ENCODE results near the gene CYTH3. TPM values are rescaled to one million over a fixed set of nuclear protein-coding genes. Genes with fewer than 3 reads are reported as not detected.

The CYTH3 gene
- total RNA-seq, 1 experiment from 2014 or later = 29.1 TPM

DNA sequence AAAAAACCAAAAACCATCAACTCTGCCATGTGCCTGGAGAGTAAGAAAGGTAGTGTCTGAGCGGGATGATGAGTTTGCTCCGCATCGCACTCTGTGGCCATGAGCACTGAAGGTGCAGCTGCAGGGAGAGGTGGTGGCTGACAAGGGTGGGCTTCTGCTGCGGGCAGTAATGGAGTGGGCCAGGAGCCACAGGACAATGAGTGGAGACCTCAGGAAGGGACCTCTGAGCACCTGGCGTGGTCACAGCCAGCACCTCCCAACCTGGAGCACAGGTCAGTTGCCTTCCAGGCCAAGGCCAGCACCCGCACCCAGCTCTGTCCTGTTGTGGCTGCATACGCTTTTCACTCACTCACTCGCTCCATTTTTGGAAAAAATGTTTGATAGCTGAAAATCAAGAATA lies 125.8 kb downstream of the CYTH3 start:
- intact Hi-C loops (cut with micrococcal nuclease; ENCODE audit: unreplicated experiment) = no loop called here
- TF ChIP-seq, protein P1, sequence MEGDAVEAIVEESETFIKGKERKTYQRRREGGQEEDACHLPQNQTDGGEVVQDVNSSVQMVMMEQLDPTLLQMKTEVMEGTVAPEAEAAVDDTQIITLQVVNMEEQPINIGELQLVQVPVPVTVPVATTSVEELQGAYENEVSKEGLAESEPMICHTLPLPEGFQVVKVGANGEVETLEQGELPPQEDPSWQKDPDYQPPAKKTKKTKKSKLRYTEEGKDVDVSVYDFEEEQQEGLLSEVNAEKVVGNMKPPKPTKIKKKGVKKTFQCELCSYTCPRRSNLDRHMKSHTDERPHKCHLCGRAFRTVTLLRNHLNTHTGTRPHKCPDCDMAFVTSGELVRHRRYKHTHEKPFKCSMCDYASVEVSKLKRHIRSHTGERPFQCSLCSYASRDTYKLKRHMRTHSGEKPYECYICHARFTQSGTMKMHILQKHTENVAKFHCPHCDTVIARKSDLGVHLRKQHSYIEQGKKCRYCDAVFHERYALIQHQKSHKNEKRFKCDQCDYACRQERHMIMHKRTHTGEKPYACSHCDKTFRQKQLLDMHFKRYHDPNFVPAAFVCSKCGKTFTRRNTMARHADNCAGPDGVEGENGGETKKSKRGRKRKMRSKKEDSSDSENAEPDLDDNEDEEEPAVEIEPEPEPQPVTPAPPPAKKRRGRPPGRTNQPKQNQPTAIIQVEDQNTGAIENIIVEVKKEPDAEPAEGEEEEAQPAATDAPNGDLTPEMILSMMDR (IDR thresholded peaks at IDR 0.05; ENCODE audit: insufficient read depth in 1 of 2, low read depth in 1 of 2, low read length in 1 of 2, severe bottlenecking in 1 of 2, unreplicated experiment in 1 of 2) = no peak
- H3K9me3 ChIP-seq = no peaks in the 10 kb centered on the region
- H3K27me3 ChIP-seq (replicated peaks; ENCODE audit: control insufficient read depth, insufficient read depth, low read length) = no peaks in the 10 kb centered on the region
- no peak for DNase-seq
- H3K4me3 ChIP-seq (ENCODE audit: low read depth, low read length) = no peak overlapping the region
- Mint-ChIP-seq H3K9me3 (ENCODE audit: unreplicated experiment) (no peaks in the 10 kb centered on the region), H3K36me3 (ENCODE audit: insufficient read depth, unreplicated experiment) (peaks cover 79% of the 10 kb centered on the region), H3K4me1 (ENCODE audit: low read depth, unreplicated experiment) (no peaks in the 10 kb centered on the region), H3K27ac (ENCODE audit: unreplicated experiment) (no peak overlapping the region), H3K4me3 (ENCODE audit: unreplicated experiment) (no peak overlapping the region), H3K27me3 (ENCODE audit: insufficient read depth, unreplicated experiment) (no peaks in the 10 kb centered on the region)
- ChIA-PET CTCF (no interaction called here), POLR2A (no interaction called here)
- H3K36me3 ChIP-seq (ENCODE audit: control insufficient read depth, insufficient read depth, low read length) = peaks cover 7% of the 10 kb centered on the region
- no peaks in the 10 kb centered on the region for H3K4me1 ChIP-seq
- BruUV-seq (replicated peaks) = no TSS peak

DNA sequence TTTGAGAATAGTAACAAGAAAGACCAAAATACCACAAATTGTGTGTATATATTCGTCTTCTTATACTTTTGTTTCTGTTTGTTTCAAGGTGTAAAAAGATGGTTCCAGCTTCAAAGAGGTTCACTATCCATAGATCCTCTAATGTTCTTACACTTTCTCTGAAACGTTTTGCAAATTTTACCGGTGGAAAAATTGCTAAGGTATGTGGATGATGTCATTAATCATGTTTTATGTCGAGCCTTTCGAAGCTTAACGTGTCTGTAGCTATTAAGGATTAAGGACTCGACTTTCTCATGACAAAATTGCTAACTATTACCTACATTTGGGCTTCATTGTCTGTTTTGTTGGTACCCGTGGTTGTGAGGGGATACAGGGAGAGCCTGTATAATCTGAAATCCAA lies 128.4 kb downstream of the CYTH3 start:
- POLR2A ChIA-PET = no interaction called here

DNA sequence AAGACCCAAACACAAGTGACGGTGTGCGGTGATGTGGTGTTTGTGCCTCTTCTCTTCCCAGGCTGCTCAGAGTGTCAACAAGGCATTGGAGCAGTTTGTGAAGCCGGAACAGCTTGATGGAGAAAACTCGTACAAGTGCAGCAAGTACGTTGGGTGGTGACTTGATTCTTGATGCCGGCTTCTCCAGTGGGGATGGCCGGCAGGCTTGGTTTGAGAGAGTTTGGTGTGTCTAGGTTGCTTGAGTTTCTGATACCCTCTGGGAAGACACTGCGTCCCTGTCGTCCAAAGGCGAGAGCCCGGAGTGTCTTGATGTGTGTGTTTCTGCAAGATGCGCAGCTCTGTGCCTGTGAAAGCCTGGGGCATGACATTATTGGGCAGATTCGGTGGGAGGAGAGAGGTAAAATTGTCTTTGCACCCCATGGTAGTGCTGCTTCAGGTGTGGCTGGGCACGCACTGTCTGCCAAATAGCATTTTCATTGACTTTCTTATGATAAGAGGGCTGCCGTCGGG lies 129.5 kb downstream of the CYTH3 start:
- Histone ChIP-seq H3K4me3 (ENCODE audit: low read depth, low read length) (no peak overlapping the region), H3K27me3 (replicated peaks; ENCODE audit: control insufficient read depth, insufficient read depth, low read length) (no peaks in the 10 kb centered on the region), H3K4me1 (no peaks in the 10 kb centered on the region), H3K9me3 (no peaks in the 10 kb centered on the region), H3K36me3 (ENCODE audit: control insufficient read depth, insufficient read depth, low read length) (peaks cover 6% of the 10 kb centered on the region)
- Mint-ChIP-seq H3K4me1 (ENCODE audit: low read depth, unreplicated experiment) (no peaks in the 10 kb centered on the region), H3K36me3 (ENCODE audit: insufficient read depth, unreplicated experiment) (peaks cover 71% of the 10 kb centered on the region), H3K27me3 (ENCODE audit: insufficient read depth, unreplicated experiment) (no peaks in the 10 kb centered on the region), H3K4me3 (ENCODE audit: unreplicated experiment) (no peak overlapping the region), H3K27ac (ENCODE audit: unreplicated experiment) (no peak overlapping the region), H3K9me3 (ENCODE audit: unreplicated experiment) (no peaks in the 10 kb centered on the region)
- TF ChIP-seq, protein P1 (IDR thresholded peaks at IDR 0.05; ENCODE audit: insufficient read depth in 1 of 2, low read depth in 1 of 2, low read length in 1 of 2, severe bottlenecking in 1 of 2, unreplicated experiment in 1 of 2) = no peak
- CTCF ChIA-PET = no interaction called here
- no peak for DNase-seq
- POLR2A ChIA-PET = no interaction called here
- BruUV-seq (replicated peaks) = no TSS peak
- intact Hi-C loops (cut with micrococcal nuclease; ENCODE audit: unreplicated experiment) = no loop called here

More for the DNA sequence above, 128.4 kb downstream of the CYTH3 start:
- Mint-ChIP-seq H3K9me3 (ENCODE audit: unreplicated experiment) (no peaks in the 10 kb centered on the region), H3K27ac (ENCODE audit: unreplicated experiment) (no peak overlapping the region), H3K36me3 (ENCODE audit: insufficient read depth, unreplicated experiment) (peaks cover 81% of the 10 kb centered on the region), H3K27me3 (ENCODE audit: insufficient read depth, unreplicated experiment) (no peaks in the 10 kb centered on the region), H3K4me3 (ENCODE audit: unreplicated experiment) (no peak overlapping the region), H3K4me1 (ENCODE audit: low read depth, unreplicated experiment) (no peaks in the 10 kb centered on the region)
- Histone ChIP-seq H3K36me3 (ENCODE audit: control insufficient read depth, insufficient read depth, low read length) (peaks cover 6% of the 10 kb centered on the region), H3K4me3 (ENCODE audit: low read depth, low read length) (no peak overlapping the region), H3K4me1 (no peaks in the 10 kb centered on the region), H3K9me3 (no peaks in the 10 kb centered on the region), H3K27me3 (replicated peaks; ENCODE audit: control insufficient read depth, insufficient read depth, low read length) (no peaks in the 10 kb centered on the region)
- intact Hi-C loops (cut with micrococcal nuclease; ENCODE audit: unreplicated experiment) = no loop called here
- BruUV-seq (replicated peaks) = no TSS peak
- TF ChIP-seq, protein P1 (IDR thresholded peaks at IDR 0.05; ENCODE audit: insufficient read depth in 1 of 2, low read depth in 1 of 2, low read length in 1 of 2, severe bottlenecking in 1 of 2, unreplicated experiment in 1 of 2) = no peak
- DNase-seq = no peak
- CTCF ChIA-PET = no interaction called here
